Activated naive CD4-positive, alpha-beta T cell treated with anti-CD3 and anti-CD28 coated beads, Interleukin-2, amount 50 U/mL, for 72 hours (primary cell): ENCODE results near the gene CES4A. TPM values are rescaled to one million over a fixed set of nuclear protein-coding genes. Genes with fewer than 3 reads are reported as not detected.
"Not testable (repeated sequence)": the region's sequence is repeated elsewhere in the genome, so short reads cannot be mapped to it uniquely, and the experiment has no call there.

ENCODE experiments used
- ATAC-seq, 2 donors: fragments of 150-1000 bp; cut with Tn5 transposase; 2 replicates each; pipeline ENCODE4 v1.10.0; 2021; ENCODE audit warnings: mild to moderate bottlenecking in 2 of 2, moderate library complexity in 2 of 2
- DNase-seq, 2 donors: peaks; one replicate each; pipeline ENCODE4 v3.0.0; 2021 to 2022; ENCODE audit warnings: low spot score in 2 of 2
- H3K27ac Mint-ChIP-seq, 2 donors: one replicate each; pipeline ENCODE4 v1.8.0; 2022; ENCODE audit warnings: mild to moderate bottlenecking in 2 of 2, mixed read lengths in 2 of 2
- H3K36me3 Mint-ChIP-seq, 2 donors: one replicate each; pipeline ENCODE4 v1.8.0; 2022; ENCODE audit warnings: mixed read lengths in 2 of 2
- H3K9me3 Mint-ChIP-seq, 2 donors: one replicate each; pipeline ENCODE4 v1.8.0; 2022; ENCODE audit warnings: mixed read lengths in 2 of 2
- total RNA-seq, 2 donors: library from RNA; stranded (reverse); gene quantifications; one replicate each; pipeline ENCODE4 v1.2.3, GENCODE V29; 2022

The CES4A gene
- total RNA-seq, 2 donors from 2014 or later = 8.2 to 21.3 TPM

DNA sequence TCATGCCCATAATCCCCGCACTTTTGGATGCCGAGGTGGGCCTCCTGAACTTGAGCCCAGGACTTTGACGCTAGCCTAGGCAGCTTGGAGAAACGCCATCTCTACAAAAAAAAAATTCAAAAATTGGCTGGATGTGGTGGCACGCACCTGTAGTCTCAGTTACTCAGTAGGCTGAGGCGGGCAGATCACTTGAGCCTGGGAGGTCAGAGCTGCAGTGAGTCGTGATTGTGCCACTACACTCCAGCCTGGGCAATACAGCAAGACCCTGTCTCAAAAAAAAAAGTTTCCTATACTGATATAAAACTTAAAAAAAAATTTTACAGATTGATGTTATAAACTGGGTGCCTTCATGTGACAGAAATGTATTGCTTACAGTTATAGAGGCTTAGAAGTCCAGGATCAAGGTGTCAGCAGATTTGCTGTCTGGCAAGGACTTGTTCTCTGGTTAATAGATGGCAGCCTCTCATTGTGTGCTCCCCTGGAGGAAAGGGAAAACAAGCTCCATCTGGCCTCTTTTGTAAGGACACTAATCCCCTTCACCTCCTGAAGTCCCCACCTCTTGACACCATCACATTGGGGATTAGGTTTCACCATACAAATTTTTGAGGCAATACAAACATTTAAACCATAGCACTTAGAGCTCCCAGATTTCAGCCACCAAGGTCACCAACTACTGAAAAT, 35.8 kb upstream of the CES4A start:
- no peak overlapping the region for H3K27ac Mint-ChIP-seq
- DNase-seq (no peak), ATAC-seq (no peak)
- H3K36me3 Mint-ChIP-seq = peaks cover 0 to 10% of the 10 kb centered on the region in 2 donors
- no peaks in the 10 kb centered on the region for H3K9me3 Mint-ChIP-seq

- ATAC-seq (peak in 1 of 2 donors; percentile 6), DNase-seq (no peak)
- Mint-ChIP-seq H3K27ac (no peak overlapping the region), H3K36me3 (peaks cover 0 to 7% of the 10 kb centered on the region in 2 donors), H3K9me3 (no peaks in the 10 kb centered on the region)
Observed at GRCh38 chr16:66953462-66954096, 34.8 kb upstream of the CES4A start.

DNA sequence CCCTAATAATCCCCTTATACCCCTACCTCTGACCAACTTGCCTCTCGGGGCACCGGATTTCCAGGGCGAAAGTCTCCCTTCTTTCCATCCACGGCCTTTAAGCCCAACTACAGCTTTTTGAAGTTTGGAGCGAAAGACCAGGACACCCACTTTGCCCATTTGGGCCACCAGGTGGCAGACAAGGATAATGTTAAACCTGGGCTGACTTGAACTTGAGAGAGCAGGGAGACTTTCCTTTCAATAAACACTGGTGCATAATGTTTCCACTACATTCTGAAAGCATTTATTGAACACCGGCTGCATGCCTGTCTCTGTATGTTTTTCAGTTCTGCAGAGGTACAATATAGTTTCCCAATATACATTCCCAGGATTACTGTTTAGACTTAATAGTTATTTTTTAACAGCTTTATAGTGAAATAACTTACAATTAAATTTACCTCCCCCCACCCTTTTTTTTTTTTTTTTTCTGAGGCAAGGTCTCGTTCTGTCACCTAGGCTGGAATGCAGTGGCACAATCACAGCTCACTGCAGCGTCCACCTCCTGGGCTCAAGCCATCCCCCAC, 34.2 kb upstream of the CES4A start:
- peak in 1 of 2 donors; percentile 82 for DNase-seq
- Mint-ChIP-seq H3K9me3 (no peaks in the 10 kb centered on the region), H3K27ac (no peak overlapping the region), H3K36me3 (peaks cover 0 to 5% of the 10 kb centered on the region in 2 donors)
- peak; percentile 77 to 80 for ATAC-seq

DNA sequence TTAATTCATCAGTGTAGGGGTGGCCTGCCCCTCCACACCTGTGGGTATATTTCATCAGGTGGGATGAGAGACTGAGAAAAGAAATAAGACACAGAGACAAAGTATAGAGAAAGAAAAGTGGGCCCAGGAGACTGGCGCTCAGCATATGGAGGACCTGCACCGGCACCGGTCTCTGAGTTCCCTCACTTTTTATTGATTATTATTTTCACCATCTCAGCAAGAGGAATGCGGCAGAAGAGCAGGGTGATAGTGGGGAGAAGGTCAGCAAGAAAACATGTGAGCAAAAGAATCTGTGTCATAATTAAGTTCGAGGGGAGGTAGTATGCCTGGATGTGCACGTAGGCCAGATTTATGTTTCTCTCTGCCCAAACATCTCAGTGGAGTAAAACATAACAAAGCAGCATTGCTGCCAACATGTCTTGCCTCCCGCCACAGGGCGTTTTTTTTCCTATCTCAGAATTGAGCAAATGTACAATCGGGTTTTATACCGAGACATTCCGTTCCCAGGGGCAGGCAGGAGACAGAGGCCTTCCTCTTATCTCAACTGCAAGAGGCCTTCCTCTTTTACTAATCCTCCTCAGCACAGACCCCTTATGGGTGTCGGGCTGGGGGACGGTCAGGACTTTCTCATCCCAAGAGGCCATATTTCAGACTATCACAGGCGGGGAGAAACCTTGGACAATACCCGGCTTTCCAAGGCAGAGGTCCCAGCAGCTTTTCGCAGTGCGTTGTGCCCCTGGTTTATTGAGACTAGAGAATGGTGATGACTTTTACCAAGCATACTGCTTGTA, 32.8 kb upstream of the CES4A start:
- H3K36me3 Mint-ChIP-seq, H3K9me3 Mint-ChIP-seq, ATAC-seq, DNase-seq, H3K27ac Mint-ChIP-seq: not testable (repeated sequence)

DNA sequence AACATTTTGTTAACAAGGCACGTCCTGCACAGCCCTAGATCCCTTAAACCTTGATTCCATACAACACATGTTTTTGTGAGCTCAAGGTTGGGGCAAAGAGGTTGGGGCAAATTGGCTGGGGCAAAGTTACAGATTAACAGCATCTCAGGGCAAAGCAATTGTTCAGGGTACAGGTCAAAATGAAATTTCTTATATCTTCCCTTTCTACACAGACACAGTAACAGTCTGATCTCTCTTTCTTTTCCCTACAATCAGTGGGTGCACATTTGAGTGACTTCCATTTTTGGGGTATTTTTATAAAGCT, 32.3 kb upstream of the CES4A start:
- DNase-seq, H3K36me3 Mint-ChIP-seq, ATAC-seq, H3K9me3 Mint-ChIP-seq, H3K27ac Mint-ChIP-seq: not testable (repeated sequence)

- Mint-ChIP-seq H3K36me3 (no peaks in the 10 kb centered on the region), H3K9me3 (no peaks in the 10 kb centered on the region), H3K27ac (no peak overlapping the region)
- ATAC-seq = no peak
- DNase-seq = no peak
Observed at GRCh38 chr16:66958857-66959703, 29.3 kb upstream of the CES4A start.

- no peak for ATAC-seq
- no peak for DNase-seq
- Mint-ChIP-seq H3K27ac (no peak overlapping the region), H3K36me3 (no peaks in the 10 kb centered on the region), H3K9me3 (no peaks in the 10 kb centered on the region)
Observed at GRCh38 chr16:66959704-66960161, 28.7 kb upstream of the CES4A start.

DNA sequence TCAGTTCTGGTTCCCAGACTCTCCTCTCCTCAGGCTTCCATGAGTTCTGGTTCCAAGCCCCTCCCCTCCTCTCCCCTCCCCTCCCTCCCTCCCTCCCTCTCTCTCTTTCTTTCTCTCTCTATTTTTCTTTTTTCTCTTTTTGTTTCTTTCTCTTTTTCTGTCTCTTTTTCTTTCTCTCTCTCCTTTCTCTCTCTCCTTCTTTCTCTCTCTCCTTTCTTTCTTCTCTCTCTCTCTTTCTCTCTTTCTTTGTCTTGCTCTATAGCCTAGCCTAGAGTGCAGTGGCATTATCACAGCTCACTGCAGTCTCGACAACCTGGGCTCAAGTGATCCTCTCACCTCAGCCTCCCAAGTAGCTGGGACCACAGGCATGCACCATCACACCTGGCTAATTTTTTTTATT, 28.1 kb upstream of the CES4A start:
- DNase-seq (no peak), ATAC-seq (no peak)
- Mint-ChIP-seq H3K27ac (peak overlapping the region in 1 of 2 donors; percentile 61), H3K36me3 (no peaks in the 10 kb centered on the region), H3K9me3 (no peaks in the 10 kb centered on the region)

GRCh38 chr16:66961065-66961744, 27.2 kb upstream of the CES4A start, which contains the start of gene CES3:
Gene CES3 (plus strand): TSS chr16:66961266. CDS start chr16:66961308, 42 bp downstream.
- Mint-ChIP-seq H3K27ac (peak within 1 kb of the TSS; percentile 61 to 67), H3K36me3 (no peaks in the 10 kb centered on the region), H3K9me3 (no peaks in the 10 kb centered on the region)
- ATAC-seq (peak; percentile 84 to 91), DNase-seq (peak in 1 of 2 donors; percentile 75)

GRCh38 chr16:66961914-66962313, 26.5 kb upstream of the CES4A start:
- H3K9me3 Mint-ChIP-seq = no peaks in the 10 kb centered on the region
- peak in 1 of 2 donors; percentile 81 for ATAC-seq
- H3K27ac Mint-ChIP-seq = peak overlapping the region; percentile 12 to 67
- no peak for DNase-seq
- no peaks in the 10 kb centered on the region for H3K36me3 Mint-ChIP-seq

GRCh38 chr16:66964049-66964448, 24.3 kb upstream of the CES4A start:
- no peak for DNase-seq
- ATAC-seq = no peak
- H3K36me3 Mint-ChIP-seq = no peaks in the 10 kb centered on the region
- H3K9me3 Mint-ChIP-seq = no peaks in the 10 kb centered on the region
- H3K27ac Mint-ChIP-seq = no peak overlapping the region

- H3K27ac Mint-ChIP-seq = no peak overlapping the region
- ATAC-seq (no peak), DNase-seq (no peak)
- no peaks in the 10 kb centered on the region for H3K9me3 Mint-ChIP-seq
- no peaks in the 10 kb centered on the region for H3K36me3 Mint-ChIP-seq
Observed at GRCh38 chr16:66968847-66969246, 19.5 kb upstream of the CES4A start.

GRCh38 chr16:66970775-66971720, 17.3 kb upstream of the CES4A start:
- Mint-ChIP-seq H3K9me3 (no peaks in the 10 kb centered on the region), H3K27ac (peak overlapping the region in 1 of 2 donors; percentile 58), H3K36me3 (no peaks in the 10 kb centered on the region)
- ATAC-seq = peak; percentile 70 to 90
- no peak for DNase-seq

- H3K9me3 Mint-ChIP-seq = no peaks in the 10 kb centered on the region
- no peaks in the 10 kb centered on the region for H3K36me3 Mint-ChIP-seq
- DNase-seq (no peak), ATAC-seq (no peak)
- no peak overlapping the region for H3K27ac Mint-ChIP-seq
Observed at GRCh38 chr16:66972983-66973382, 15.4 kb upstream of the CES4A start.

- no peaks in the 10 kb centered on the region for H3K9me3 Mint-ChIP-seq
- ATAC-seq (no peak), DNase-seq (no peak)
- no peaks in the 10 kb centered on the region for H3K36me3 Mint-ChIP-seq
- no peak overlapping the region for H3K27ac Mint-ChIP-seq
Observed at GRCh38 chr16:66973716-66974115, 14.7 kb upstream of the CES4A start.
